Adrenal gland (tissue), 5 donors: ENCODE results near the gene ZBTB46.

Source experiments
- POLR2A ChIP-seq, 2 donors: fragments of 450-650 bp; IDR thresholded peaks; one replicate each; pipeline ENCODE4 v1.6.1; 2017; ENCODE audit warnings: antibody characterized with exemption in 2 of 2, mild to moderate bottlenecking in 2 of 2, moderate library complexity in 1 of 2
- TF ChIP-seq, protein P1 (sequence below), 6 experiments: fragments of 450-650 bp in 4 of 6; fragments of 200-600 bp in 2 of 6; sonication (generic) in 1 of 6; IDR thresholded peaks; 1 replicate in 5 of 6; 2 replicates in 1 of 6; pipeline versions ENCODE4 v1.5.1 to v1.8.0; 2016 to 2021; ENCODE audit warnings: antibody characterized with exemption in 6 of 6, mild to moderate bottlenecking in 2 of 6, moderate library complexity in 1 of 6
- donor health status: DM: no; HTN: no; CAD: no.

GRCh38 chr20:63774306-63774705 is 56.8 kb downstream of the ZBTB46 start:
- TF ChIP-seq, protein P1, sequence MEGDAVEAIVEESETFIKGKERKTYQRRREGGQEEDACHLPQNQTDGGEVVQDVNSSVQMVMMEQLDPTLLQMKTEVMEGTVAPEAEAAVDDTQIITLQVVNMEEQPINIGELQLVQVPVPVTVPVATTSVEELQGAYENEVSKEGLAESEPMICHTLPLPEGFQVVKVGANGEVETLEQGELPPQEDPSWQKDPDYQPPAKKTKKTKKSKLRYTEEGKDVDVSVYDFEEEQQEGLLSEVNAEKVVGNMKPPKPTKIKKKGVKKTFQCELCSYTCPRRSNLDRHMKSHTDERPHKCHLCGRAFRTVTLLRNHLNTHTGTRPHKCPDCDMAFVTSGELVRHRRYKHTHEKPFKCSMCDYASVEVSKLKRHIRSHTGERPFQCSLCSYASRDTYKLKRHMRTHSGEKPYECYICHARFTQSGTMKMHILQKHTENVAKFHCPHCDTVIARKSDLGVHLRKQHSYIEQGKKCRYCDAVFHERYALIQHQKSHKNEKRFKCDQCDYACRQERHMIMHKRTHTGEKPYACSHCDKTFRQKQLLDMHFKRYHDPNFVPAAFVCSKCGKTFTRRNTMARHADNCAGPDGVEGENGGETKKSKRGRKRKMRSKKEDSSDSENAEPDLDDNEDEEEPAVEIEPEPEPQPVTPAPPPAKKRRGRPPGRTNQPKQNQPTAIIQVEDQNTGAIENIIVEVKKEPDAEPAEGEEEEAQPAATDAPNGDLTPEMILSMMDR (IDR thresholded peaks at IDR 0.05) = no peak
- no peak for TF ChIP-seq POLR2A (IDR thresholded peaks at IDR 0.05)
